ENCODE data around the gene SUPT3H.

GRCh38 chr6:45082091-45082490, 295.6 kb downstream of the SUPT3H start:
- no peak for TF ChIP-seq POLR2A (IDR thresholded peaks at IDR 0.05)
- no peak for TF ChIP-seq CTCF (IDR thresholded peaks at IDR 0.05)
- TF ChIP-seq POLR2AphosphoS5 (IDR thresholded peaks at IDR 0.05): no peak
- TF ChIP-seq EP300 (IDR thresholded peaks at IDR 0.05): no peak
